ENCODE results near the gene RGS9BP. TPM values are rescaled to one million over a fixed set of nuclear protein-coding genes. Genes with fewer than 3 reads are reported as not detected.

Gene RGS9BP
- total and polyA plus RNA-seq, 10 of the 15 experiments (the other 5 are each of a cell fraction or from before 2014, with no cell fraction given): 0.01 to 0.10 (median 0.05) TPM; not detected in 6

- in situ Hi-C loops (cut with MboI): no loop called here
- intact Hi-C loops (cut with micrococcal nuclease; ENCODE audit: unreplicated experiment): no loop called here
- RAD21 ChIA-PET (ENCODE audit: unreplicated experiment): no interaction called here
- SMC1A ChIA-PET (ENCODE audit: uncharacterized antibody, unreplicated experiment): no interaction called here
- Histone ChIP-seq H2AFZ (ENCODE audit: control insufficient read depth, low read depth, low read length) (no peak overlapping the region), H3K27ac (ENCODE audit: control insufficient read depth, insufficient read depth) (no peak overlapping the region), H3K36me3 (ENCODE audit: control insufficient read depth in 2 of 2, insufficient read depth in 2 of 2, low read length in 1 of 2) (no peaks in the 10 kb centered on the region), H4K20me1 (ENCODE audit: control insufficient read depth, insufficient read depth) (no peaks in the 10 kb centered on the region), H3K79me2 (ENCODE audit: control insufficient read depth, insufficient read depth, low read length) (no peaks in the 10 kb centered on the region), H3K27me3 (replicated peaks in 1 of 2; ENCODE audit: control insufficient read depth in 2 of 2, insufficient read depth in 2 of 2, low read length in 1 of 2) (no peaks in the 10 kb centered on the region), H3K9ac (ENCODE audit: control insufficient read depth, insufficient read depth, low read length) (no peak overlapping the region), H3K4me1 (ENCODE audit: control insufficient read depth, insufficient read depth, low read length) (no peaks in the 10 kb centered on the region), H3K9me3 (replicated peaks; ENCODE audit: control insufficient read depth, insufficient read depth, low read length) (no peaks in the 10 kb centered on the region), H3K4me2 (ENCODE audit: control insufficient read depth, insufficient read depth) (no peak overlapping the region), H3K4me3 (no peak overlapping the region)
- 100% methylated on average over 2 of the region's 22 CpGs for WGBS (ENCODE audit: insufficient coverage, insufficient replicate concordance, low lambda C conversion rate, missing lambda C conversion rate)
- CTCF ChIA-PET: no interaction called here
- no TSS peak for BruUV-seq (replicated peaks)
- DNase-seq (ENCODE audit: low read depth, low spot score): no peak
- POLR2A ChIA-PET: no interaction called here
- FAIRE-seq: no peak
- ATAC-seq: no peak
- no peak for TF ChIP-seq SREBF2 (IDR thresholded peaks at IDR 0.05; ENCODE audit: low read length)
- no peak for TF ChIP-seq RUNX3 (IDR thresholded peaks at IDR 0.05; ENCODE audit: low read length)
- TF ChIP-seq NFXL1 (IDR thresholded peaks at IDR 0.05; ENCODE audit: borderline replicate concordance): no peak
- TF ChIP-seq RFX5 (IDR thresholded peaks at IDR 0.05; ENCODE audit: low read depth, low read length): no peak
- TF ChIP-seq SP1 (IDR thresholded peaks at IDR 0.05; ENCODE audit: low read depth, low read length): no peak
- TF ChIP-seq, protein P1, sequence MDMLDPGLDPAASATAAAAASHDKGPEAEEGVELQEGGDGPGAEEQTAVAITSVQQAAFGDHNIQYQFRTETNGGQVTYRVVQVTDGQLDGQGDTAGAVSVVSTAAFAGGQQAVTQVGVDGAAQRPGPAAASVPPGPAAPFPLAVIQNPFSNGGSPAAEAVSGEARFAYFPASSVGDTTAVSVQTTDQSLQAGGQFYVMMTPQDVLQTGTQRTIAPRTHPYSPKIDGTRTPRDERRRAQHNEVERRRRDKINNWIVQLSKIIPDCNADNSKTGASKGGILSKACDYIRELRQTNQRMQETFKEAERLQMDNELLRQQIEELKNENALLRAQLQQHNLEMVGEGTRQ (IDR thresholded peaks at IDR 0.05; ENCODE audit: borderline replicate concordance, low read depth, low read length): no peak
- no peak for TF ChIP-seq ZBTB4 (CRISPR knock-in tag; IDR thresholded peaks at IDR 0.05)
- TF ChIP-seq SPI1 (IDR thresholded peaks at IDR 0.05; ENCODE audit: borderline replicate concordance, insufficient read depth, low read depth, low read length): no peak
- no peak for TF ChIP-seq FOXM1 (IDR thresholded peaks at IDR 0.05; ENCODE audit: low read depth, low read length)
- TF ChIP-seq, protein P2, sequence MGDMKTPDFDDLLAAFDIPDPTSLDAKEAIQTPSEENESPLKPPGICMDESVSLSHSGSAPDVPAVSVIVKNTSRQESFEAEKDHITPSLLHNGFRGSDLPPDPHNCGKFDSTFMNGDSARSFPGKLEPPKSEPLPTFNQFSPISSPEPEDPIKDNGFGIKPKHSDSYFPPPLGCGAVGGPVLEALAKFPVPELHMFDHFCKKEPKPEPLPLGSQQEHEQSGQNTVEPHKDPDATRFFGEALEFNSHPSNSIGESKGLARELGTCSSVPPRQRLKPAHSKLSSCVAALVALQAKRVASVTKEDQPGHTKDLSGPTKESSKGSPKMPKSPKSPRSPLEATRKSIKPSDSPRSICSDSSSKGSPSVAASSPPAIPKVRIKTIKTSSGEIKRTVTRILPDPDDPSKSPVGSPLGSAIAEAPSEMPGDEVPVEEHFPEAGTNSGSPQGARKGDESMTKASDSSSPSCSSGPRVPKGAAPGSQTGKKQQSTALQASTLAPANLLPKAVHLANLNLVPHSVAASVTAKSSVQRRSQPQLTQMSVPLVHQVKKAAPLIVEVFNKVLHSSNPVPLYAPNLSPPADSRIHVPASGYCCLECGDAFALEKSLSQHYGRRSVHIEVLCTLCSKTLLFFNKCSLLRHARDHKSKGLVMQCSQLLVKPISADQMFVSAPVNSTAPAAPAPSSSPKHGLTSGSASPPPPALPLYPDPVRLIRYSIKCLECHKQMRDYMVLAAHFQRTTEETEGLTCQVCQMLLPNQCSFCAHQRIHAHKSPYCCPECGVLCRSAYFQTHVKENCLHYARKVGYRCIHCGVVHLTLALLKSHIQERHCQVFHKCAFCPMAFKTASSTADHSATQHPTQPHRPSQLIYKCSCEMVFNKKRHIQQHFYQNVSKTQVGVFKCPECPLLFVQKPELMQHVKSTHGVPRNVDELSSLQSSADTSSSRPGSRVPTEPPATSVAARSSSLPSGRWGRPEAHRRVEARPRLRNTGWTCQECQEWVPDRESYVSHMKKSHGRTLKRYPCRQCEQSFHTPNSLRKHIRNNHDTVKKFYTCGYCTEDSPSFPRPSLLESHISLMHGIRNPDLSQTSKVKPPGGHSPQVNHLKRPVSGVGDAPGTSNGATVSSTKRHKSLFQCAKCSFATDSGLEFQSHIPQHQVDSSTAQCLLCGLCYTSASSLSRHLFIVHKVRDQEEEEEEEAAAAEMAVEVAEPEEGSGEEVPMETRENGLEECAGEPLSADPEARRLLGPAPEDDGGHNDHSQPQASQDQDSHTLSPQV (IDR thresholded peaks at IDR 0.05): no peak
- TF ChIP-seq TCF7 (IDR thresholded peaks at IDR 0.05; ENCODE audit: borderline replicate concordance): no peak
- no peak for TF ChIP-seq HDAC2 (IDR thresholded peaks at IDR 0.05)
- no peak for TF ChIP-seq MYC (IDR thresholded peaks at IDR 0.05; ENCODE audit: insufficient read depth, insufficient read length, insufficient replicate concordance, low read length, severe bottlenecking)
- no peak for TF ChIP-seq MTA2 (IDR thresholded peaks at IDR 0.05; ENCODE audit: low read depth)
Observed at GRCh38 chr19:32720216-32720935, 44.7 kb downstream of the RGS9BP start.
